CD4-positive, alpha-beta T cell treated with Interleukin-12 subunit alpha and Interleukin-12 subunit beta, for 1 hour (primary cell): ENCODE data around the gene PHF24.
"Not testable (repeated sequence)": the region's sequence is repeated elsewhere in the genome, so short reads cannot be mapped to it uniquely, and the experiment has no call there.

ENCODE experiments used
- DNase-seq: peaks from one replicate; pipeline ENCODE4 v3.0.0-alpha.2; 2020

The PHF24 gene

DNA sequence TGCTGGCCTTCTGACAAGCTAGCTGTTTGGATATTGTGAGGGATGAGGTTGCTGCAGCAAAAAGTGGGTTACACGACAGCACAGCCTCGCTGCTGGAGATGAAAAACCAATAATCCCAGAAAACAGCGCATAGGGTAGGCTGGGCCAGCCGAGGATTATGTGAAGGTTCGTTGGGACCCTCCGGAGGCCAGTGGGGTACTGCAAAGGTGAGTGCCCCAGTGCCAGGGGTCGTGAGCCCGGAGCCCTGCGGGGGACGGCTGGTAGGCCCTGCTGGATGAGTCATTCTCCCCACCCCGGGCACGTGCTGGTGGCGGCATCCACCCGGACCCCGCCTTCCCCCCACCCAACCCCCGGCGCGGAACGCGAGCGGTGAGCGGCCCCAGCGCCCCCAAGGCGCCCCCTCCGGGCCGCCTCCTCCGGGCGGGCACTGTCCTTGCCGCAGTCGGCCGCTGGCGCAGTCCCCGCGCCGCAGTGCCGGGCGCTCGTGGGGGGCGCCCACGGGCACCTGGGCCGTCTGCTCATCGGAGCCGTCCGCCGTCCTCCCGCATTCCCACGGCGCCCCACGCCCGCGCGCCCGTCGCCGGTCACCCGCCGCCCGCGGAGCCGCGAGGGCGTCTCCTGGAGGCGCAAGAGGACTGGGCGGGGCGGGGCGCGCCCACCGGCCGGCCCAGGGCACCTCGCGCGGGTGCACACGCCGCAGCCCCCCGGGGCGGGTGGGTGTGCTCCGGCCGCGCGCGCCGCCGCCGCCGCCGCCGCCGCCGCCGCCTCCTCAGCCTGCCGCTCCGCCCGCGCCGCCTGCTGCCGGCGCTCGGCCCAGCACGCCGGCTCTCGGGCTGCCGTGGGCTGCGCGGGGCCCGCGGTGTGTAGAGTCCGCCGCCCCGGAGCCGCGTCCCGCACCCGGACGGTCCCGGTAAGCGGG, at the start of gene PHF24:
PHF24 (plus strand) TSS at position 794 of the 919 bp plus-strand sequence. CDS start 13,014 bp downstream, outside the sequence.
- peak; percentile 2 for DNase-seq

DNA sequence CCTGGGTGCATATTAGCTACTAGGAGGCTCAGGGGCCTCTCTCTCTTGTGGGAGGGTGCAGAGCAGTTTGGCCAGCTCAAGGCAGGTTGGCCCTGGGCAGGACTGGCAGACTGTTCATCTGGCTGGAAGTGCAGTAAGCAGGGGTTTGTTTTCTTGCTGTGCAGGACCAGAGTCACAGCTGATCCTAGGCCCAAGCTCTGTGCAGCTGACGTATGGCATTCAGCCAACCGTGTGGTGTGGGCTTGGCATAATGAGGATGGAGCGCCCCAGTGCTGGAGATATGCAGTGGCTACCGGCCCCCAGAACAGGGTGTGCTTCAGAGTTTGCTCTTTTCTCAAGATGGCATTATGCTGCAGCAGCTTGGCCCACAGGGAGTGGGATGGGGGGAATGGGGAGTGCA, 31.0 kb upstream of the PHF24 start:
- DNase-seq: no peak

DNA sequence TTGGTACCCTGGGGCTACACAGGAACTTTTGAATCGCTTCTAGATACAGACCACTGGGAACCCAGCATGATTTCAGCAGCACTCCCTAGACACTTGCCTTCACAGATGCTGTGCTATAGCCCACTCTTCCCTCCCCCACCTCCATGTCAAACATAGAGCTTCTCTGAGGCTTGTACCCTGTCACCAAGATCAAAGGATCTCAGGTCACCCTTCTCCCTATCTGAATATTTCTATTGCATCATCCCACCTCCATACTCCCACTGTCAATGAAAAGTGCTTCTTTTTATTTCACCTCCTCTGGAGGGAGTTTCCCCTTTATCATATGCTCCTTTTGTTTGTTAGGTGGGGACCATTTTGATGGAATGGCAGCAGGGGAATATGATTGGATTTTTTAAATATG, 29.2 kb upstream of the PHF24 start:
- DNase-seq: no peak

DNA sequence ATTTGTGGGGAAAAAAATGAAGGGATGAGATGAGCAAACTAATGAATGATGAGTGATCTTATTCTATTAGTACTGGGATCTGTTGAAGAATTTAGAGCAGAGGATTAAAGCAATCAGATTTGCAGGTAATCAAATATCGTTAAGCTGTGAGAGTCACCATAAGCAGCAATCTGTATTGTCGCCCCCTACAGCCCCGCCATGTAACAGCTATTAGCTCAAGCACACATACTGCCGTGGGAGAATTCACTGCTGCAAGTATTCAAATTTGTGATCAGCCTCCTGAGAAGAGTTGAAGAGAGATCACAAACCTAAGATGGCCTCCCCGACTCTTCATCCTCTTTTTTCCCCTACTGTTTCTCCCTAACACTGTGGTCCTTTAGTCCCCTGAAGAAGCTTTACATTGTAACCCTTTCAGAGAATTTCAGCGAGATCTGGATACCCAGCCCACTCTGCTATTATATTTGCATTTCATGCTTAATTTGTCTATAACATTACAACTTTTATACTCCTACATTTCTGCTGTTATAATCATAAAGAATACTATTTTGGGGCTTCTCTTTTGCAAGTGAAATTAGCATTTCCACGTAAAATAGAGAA, 28.5 kb upstream of the PHF24 start:
- DNase-seq: peak; percentile 19

DNA sequence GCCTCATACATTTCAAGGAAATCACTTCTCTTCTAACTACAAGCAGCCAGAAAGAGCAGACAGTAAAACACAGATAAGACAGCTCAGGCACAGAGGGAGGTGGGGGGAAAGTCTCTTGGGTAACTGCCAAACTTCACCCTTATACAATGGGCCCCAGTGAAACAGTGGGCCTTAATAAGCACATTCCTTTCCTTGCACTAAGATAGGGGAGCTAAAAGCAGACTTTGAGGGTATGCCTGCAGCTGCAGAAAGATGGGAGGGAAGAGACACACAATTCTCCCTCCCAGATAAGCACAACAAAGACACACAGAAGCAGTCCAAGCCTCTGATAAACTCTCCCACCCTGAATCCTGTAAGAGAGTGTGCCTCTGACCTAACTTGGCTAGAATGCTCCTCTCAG, 18.1 kb upstream of the PHF24 start:
- not testable (repeated sequence) for DNase-seq

DNA sequence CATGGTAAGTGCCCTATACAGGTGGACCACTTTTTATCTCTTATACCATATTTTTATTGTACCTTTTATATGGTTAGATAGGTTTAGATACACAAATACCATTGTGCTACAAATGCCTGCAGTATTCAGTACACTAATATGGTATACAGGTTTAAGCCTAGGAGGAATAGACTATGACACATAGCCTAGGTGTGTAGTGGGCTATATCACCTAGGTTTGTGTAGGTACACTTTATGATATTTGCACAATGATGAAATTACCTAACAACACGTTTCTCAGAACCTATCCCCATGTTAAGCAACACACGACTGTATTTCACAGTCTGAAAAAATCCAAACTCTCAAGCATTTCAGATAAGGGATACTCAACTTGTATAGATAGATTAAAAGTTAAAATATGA, 9.6 kb upstream of the PHF24 start:
- DNase-seq: no peak

DNA sequence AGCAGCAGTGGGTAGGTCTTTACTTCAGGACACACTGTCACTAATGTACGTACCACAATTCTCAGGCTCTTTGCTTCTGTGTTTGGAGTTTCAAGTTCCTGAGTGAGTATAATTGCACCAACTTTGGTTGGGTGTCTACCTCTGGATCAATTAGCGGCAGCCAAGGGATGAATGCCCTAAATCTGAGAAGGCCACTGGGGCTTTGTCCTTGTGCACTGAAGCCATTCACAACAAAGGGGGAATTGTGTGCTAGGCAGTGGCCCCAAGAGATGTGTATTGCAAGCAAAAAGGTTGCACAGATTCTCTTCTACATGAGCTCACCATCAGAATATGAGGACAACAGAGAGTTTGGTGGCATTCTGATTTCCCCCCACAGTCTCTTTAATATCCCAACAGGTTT, 3.9 kb upstream of the PHF24 start:
- DNase-seq: no peak

DNA sequence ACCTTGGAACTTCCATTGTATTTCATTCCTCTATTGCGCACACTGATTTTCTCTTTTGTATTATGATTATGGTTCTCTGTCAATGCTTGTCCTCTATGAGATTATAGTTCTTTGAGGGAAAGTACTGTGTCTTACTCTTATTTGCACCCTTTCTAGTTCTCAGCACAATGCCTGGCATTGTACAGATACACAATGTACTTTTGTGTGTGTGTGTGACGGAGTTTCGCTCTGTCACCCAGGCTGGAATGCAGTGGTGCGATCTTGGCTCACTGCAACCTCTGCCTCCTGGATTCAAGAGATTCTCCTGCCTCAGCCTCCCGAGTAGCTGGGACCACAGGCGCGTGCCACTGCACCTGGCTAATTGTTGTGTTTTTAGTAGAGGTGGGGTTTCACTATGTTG, 2.0 kb upstream of the PHF24 start:
- not testable (repeated sequence) for DNase-seq

DNA sequence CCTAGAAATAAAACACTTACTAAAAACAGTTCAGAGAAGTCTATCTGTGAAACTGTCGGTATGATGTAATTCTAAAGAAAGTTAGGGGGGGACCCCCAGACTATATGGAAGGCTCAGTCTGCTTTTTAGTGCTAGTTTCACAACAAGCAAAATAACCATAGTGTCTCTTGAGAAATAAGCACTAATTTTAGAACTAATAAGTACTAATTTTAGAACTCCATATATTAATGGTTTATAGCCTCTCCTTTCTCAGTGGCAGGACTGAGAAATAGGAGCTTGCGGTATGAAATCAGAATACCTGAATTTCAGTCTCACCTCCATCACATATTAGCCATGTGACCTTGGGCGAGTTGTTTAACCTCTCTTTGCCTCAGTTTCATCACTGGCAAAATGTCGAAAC, 1.4 kb upstream of the PHF24 start:
- no peak for DNase-seq

DNA sequence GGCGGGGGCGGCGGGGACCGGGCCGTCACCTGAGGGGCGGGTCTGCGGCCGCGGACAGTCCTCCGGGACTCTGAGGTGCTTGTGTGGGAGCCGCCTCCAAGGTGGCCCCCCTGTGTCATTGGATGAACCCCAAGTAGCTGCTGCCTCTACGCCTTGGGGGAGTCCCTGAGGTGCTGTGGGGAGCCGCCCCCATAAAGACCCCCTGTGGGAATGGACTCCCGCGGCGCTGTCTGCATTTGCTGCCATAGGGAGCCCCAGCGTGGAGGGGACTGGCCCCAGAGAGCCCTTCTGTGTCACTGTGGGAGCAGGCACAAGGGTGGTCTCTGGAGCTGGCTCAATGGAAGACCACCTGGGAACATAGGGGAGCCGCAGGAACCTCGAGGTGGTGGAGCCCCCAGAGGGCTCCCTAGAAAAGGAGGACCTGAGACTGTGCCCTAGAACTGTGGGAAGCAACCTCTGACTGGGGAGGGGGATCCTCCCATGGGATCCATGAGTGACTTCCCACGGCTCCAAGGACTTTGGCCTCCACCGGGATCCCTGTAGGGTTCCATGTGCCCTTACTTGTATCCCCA, 412 bp downstream of the PHF24 start:
- no peak for DNase-seq

DNA sequence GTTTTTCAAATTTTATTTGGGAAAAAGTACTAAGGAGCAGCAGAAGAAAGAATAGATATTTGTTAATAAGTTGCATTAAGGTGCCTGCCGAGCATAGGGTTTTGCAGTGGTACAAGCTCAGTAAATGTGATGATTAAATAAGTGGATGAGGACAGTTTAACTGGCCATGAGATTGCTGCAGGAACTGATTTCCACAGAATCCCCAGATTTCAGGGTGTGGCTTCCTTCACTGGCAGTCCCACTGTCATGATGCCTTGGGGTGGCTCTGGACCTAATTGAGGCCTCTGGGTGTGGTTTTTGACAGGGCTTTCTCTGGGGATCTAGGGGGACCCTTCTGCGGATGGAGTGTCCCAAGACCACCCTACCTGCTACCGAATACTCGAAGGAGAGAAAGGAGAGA, 1.4 kb downstream of the PHF24 start:
- no peak for DNase-seq

DNA sequence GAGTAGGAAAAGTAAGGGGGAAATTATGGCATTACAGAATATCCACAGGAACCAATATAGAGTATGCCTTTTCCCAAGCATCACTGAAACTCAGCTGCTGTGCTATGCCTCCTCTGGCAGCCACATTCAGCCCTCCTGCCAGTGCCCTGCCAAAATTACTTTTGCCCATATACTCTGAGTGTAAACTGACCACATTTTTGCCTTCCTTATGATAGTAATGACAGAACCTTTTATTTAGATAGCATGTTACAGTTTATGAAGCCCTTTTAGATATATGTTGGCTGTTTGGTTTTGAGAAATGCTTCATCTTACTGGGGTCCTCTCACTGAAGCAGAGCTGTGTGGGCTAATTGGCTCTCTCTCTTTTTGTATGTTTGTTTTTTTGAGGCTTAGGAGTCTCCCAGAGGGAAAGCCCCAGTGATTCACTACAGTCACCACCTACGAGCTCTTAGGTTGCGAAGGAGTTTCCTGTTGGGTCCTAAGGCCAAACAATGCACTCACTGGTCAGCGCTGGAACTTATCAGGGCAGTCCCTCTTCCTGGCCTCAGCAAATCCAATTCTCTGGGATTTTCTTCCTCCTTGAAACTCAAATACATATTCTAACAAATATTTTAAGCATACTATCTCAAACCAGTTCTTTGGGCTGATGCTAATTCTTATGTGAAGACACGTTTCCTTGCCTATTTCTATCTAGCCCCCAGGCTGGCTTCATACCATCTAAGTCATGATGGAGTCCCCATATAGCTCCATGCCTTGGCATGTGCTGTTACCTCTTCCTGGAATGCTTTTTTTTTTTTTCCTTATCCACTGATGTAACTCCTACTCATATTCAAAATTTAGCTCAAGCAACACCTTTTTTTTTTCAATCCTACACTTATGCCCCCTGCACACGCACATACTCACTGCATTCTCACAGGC, 3.7 kb downstream of the PHF24 start:
- no peak for DNase-seq

DNA sequence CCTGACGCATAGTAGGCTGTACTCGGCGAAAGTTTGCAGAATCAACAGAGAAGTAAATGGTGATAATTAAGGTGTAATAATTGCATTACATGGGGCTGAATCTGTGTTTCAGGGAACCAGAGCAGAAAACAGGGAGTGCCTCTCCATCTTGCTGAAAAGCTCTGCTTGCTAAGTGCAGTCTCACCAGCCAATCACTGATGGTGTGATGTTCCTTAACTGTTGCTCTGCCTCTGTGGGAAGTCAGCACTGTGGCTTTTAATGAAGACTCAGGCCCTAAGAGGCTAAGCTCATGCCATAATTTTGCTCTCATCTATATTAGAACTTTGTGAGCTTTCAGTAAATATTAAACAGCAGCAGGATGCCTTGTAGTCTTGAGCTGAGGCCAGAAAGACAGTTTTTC, 4.5 kb downstream of the PHF24 start:
- no peak for DNase-seq

DNA sequence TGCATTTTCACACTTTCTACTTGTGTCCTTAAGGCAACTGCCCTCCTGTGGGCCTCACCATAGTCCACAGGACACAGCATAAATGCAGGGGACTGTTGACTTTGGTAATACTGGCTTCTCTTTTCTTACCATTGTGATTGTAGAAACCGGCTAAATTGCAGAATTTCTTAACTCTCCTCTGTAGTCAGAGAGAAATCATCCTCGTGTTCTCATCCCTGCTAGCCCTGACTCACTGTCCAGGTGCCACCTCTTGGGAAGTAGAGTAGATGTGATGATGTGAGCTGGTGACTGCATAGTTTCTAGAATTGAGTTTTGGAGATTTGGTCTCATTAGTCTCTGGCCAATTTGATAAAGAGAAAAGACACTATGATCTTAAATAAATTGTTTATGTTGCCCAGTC, 5.5 kb downstream of the PHF24 start:
- no peak for DNase-seq

DNA sequence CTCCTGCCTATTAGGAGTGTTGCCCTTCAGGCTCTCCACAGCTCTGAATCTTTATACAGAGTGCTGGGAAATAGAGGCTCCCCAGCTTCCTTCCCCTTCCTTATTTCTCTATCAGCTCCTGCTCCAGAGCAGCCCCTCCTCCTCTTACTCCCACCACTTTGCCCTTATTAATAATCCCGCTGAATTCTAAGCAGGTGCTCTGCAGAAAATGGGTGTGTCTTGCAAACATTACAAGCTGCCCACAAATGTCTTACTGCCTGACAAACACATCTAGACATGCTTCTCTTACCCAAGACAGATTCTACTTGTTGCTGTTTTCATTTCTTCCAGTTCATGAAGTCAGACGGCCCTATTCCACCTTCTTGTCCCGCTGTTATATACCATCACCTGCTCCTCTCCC, 6.4 kb downstream of the PHF24 start:
- DNase-seq: no peak

DNA sequence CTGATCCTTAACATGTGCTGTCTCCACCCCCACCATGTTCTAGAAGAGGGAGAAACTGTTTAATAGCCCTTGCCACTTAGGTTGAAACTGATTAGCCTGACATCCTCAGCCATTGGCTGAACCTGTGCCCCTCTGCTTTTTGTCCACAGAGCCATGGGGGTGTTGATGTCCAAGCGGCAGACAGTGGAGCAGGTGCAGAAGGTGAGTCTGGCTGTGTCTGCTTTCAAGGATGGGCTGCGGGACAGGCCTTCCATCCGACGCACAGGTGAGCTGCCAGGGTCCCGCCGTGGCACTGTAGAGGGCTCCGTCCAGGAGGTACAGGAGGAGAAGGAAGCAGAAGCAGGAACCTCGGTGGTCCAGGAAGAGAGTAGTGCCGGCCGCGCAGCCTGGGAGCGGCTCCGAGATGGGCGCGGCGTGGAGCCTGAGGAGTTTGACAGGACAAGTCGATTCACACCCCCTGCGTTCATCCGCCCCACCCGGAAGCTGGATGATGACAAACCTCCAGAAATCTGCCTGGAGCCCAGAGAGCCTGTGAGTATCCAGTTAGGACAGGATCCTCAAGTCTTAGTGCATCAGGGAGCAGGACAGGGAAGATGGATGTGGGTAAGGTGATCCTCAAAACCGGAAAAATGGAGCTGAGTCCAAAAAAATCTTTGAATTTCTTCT, 13.2 kb downstream of the PHF24 start:
- no peak for DNase-seq

DNA sequence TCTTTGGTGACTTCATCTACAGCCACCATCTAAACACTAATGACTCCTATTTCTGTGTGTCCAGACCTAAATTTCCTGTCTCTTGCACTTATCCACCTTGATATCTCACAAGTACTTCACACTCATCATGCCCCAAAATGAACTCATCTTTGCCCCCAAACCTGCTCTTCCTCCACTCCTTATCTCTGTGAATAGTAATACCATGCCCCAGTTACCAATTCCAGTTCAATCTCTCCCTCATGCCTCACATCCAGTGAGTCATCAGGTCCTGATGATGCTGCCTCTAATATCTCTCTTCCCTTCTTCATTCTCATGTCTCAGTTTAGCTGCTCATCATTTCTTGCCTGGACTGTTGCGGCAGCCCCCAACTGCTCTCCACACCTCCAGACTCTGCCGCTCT, 16.6 kb downstream of the PHF24 start:
- no peak for DNase-seq

DNA sequence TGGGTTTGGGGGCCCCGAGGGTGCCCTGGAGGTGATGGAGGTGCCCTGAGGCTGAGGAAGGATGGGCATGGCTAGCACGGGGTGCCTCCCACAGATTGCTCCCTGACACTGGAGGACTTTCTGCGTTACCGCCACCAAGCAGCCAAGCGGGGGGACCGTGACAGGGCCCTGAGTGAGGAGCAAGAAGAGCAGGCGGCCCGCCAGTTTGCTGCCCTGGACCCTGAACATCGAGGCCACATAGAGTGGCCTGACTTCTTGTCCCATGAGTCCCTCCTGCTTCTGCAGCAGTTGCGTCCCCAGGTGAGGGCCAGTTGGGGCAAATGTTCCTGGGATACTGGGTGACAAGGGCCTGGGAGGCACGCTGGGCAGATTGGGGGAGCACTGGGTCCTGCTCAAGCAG, 18.4 kb downstream of the PHF24 start:
- no peak for DNase-seq

DNA sequence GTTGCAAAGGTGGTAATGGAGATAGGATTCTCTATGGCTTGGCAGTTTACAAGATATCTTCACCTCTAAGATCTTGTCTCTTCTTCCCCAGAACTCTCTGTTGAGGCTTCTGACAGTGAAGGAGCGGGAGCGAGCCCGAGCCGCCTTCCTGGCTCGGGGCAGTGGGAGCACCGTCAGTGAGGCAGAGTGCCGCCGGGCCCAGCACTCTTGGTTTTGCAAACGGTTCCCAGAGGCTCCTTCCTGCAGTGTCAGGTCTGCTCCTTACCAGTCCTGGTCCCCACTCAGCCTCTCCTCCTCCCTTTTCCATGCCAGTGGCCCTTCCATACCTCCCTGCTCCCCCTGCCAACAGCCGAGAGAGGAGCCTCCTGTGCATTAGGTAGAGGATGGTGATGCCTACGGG, 18.9 kb downstream of the PHF24 start:
- DNase-seq: no peak

DNA sequence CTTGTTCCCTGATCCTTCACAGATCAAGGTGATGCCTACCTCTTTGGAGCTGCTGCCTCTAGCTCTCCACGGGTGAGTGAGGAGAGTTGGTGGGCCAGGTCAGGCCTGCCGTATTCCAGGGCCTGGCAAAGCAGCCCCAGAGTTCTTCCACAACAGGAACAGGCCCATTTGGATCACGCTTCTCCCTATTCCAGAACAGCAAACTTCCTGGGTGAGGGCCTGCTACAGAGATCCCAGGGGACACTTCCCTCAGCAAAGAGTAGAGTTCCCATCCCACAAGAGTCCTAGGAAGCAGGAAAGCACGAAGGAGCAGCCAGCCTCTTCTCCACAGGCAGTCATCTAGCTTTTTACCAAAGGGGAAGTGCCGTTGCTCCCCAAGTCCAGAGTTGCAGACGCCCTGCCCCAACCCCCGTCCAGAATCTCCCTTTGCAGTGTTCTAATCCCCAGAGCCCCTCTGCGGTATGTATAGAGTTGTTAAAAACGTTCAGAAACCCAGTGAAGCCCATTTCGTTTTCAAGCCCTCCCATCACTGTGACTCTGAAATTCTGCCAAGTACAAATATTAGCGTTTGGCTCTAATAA, 22.2 kb downstream of the PHF24 start:
- no peak for DNase-seq

DNA sequence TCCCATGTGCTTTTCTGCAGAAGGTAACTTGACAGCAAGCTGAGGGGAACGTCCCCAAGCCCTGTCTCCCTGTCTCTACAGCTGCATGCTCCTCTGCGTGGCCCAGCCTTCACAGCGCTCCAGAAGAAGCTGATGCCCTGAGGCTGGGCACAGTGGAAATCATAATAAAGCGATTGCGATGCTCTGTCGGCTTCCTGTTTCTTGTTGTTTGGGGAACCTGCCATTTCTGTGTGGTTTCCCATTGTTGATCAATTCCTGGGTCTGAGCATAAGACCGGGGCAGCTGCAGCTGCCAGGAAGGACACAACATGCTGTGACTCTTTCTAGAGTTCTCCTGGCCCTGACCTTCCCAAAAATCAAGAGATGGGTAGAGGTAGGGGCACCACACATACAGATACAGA, 24.3 kb downstream of the PHF24 start:
- no peak for DNase-seq

DNA sequence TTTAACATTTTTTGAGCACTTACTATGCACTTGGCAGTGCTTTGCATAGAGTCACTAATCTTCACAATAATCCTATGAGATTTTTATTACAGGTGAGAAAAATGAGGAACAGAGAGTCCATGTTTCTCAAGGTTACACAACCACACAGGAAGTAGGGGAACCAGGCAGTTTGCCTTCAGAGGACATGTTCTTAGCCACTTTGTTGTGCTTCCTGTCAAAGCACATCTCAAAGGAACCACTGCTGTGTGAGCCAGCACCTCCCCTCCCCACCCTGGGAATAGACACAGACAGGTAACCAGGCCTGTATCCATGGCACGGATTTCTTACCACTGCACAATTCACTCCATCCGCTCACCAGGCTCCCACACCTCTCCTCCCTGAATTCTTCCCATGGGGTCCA, 25.1 kb downstream of the PHF24 start:
- no peak for DNase-seq
